HFFc6 (cell line): ENCODE data around the gene PRDM16. TPM values are rescaled to one million over a fixed set of nuclear protein-coding genes. Genes with fewer than 3 reads are reported as not detected.

Source experiments
- DNase-seq: peaks from one replicate; pipeline ENCODE4 v3.0.0-alpha.2; 2018
- H3K27ac Mint-ChIP-seq: 2 replicates; pipeline ENCODE4 v1.8.0; 2020; ENCODE audit warnings: mild to moderate bottlenecking, mixed read lengths
- H3K27me3 Mint-ChIP-seq: 2 replicates; pipeline ENCODE4 v1.8.0; 2021; ENCODE audit warnings: mild to moderate bottlenecking, moderate library complexity, mixed read lengths; ENCODE audit not compliant: insufficient read depth
- H3K36me3 Mint-ChIP-seq: 2 replicates; pipeline ENCODE4 v1.8.0; 2021; ENCODE audit warnings: low read depth, mixed read lengths
- H3K4me1 Mint-ChIP-seq: 2 replicates; pipeline ENCODE4 v1.8.0; 2020; ENCODE audit warnings: low read depth, mixed read lengths
- H3K4me3 Mint-ChIP-seq: 2 replicates; pipeline ENCODE4 v1.8.0; 2020; ENCODE audit warnings: mild to moderate bottlenecking, moderate library complexity, mixed read lengths
- H3K9me3 Mint-ChIP-seq: 2 replicates; pipeline ENCODE4 v1.8.0; 2020; ENCODE audit warnings: mild to moderate bottlenecking, mixed read lengths
- CTCF ChIP-seq: fragments of 200-600 bp; sonication (generic); IDR thresholded peaks from 2 replicates; pipeline ENCODE4 v1.5.0; 2021; ENCODE audit warnings: antibody characterized with exemption, mild to moderate bottlenecking
- total RNA-seq, 6 experiments: library from RNA; stranded (reverse); fragmentation: NEBNext Ultra II Directional; extraction: Animal tissue kit (Norgen Biotek cat#: 25700); gene quantifications; 2 replicates in 1 of 6; 3 replicates in 5 of 6; pipeline ENCODE4 v1.2.3, GENCODE V29; 2021

The PRDM16 gene
- total RNA-seq, 6 experiments from 2014 or later, result not detected

- no peaks in the 10 kb centered on the region for H3K4me1 Mint-ChIP-seq
- no peaks in the 10 kb centered on the region for H3K36me3 Mint-ChIP-seq
- H3K9me3 Mint-ChIP-seq, result no peaks in the 10 kb centered on the region; the same call in 1 of the 2 replicates
- peaks cover 9% of the 10 kb centered on the region for H3K27me3 Mint-ChIP-seq
- no peak overlapping the region for H3K4me3 Mint-ChIP-seq
- TF ChIP-seq CTCF, result no peak
- no peak for DNase-seq
- no peak overlapping the region for H3K27ac Mint-ChIP-seq
Measured at GRCh38 chr1:3058263-3059030, 10.6 kb upstream of the PRDM16 start.

- Mint-ChIP-seq H3K27me3 (peaks cover 22% of the 10 kb centered on the region), H3K4me3 (no peak overlapping the region), H3K27ac (no peak overlapping the region), H3K9me3 (no peaks in the 10 kb centered on the region), H3K4me1 (no peaks in the 10 kb centered on the region), H3K36me3 (no peaks in the 10 kb centered on the region)
- no peak for TF ChIP-seq CTCF
- no peak for DNase-seq
Measured at GRCh38 chr1:3060127-3060526, 8.9 kb upstream of the PRDM16 start.

- peaks cover 23% of the 10 kb centered on the region for H3K27me3 Mint-ChIP-seq
- no peak overlapping the region for H3K4me3 Mint-ChIP-seq
- DNase-seq, result peak; percentile 13
- H3K27ac Mint-ChIP-seq, result no peak overlapping the region
- H3K9me3 Mint-ChIP-seq, result no peaks in the 10 kb centered on the region
- no peaks in the 10 kb centered on the region for H3K36me3 Mint-ChIP-seq
- TF ChIP-seq CTCF, result no peak
- H3K4me1 Mint-ChIP-seq, result no peaks in the 10 kb centered on the region
Measured at GRCh38 chr1:3060601-3061551, 8.1 kb upstream of the PRDM16 start.

- Mint-ChIP-seq H3K27me3 (peaks cover 23% of the 10 kb centered on the region), H3K4me1 (no peaks in the 10 kb centered on the region), H3K36me3 (no peaks in the 10 kb centered on the region), H3K4me3 (no peak overlapping the region), H3K27ac (no peak overlapping the region), H3K9me3 (no peaks in the 10 kb centered on the region)
- no peak for DNase-seq
- TF ChIP-seq CTCF, result no peak
Measured at GRCh38 chr1:3061566-3061965, 7.4 kb upstream of the PRDM16 start.

GRCh38 chr1:3061981-3062615 is 6.9 kb upstream of the PRDM16 start:
- peaks cover 23% of the 10 kb centered on the region for H3K27me3 Mint-ChIP-seq
- H3K27ac Mint-ChIP-seq, result no peak overlapping the region
- no peak for DNase-seq
- no peaks in the 10 kb centered on the region for H3K36me3 Mint-ChIP-seq
- H3K4me1 Mint-ChIP-seq, result no peaks in the 10 kb centered on the region
- H3K9me3 Mint-ChIP-seq, result no peaks in the 10 kb centered on the region
- TF ChIP-seq CTCF, result no peak
- H3K4me3 Mint-ChIP-seq, result no peak overlapping the region
